SU-DHL-6 (cell line): ENCODE data around the gene SEMG1.

Source experiments
- H2AFZ ChIP-seq: fragments of 200-600 bp; sonication (generic); 2 replicates; pipeline ENCODE4 v1.6.1; 2014; ENCODE audit warnings: low read depth, mild to moderate bottlenecking, moderate library complexity, mixed read lengths, antibody characterized with exemption, low read length; ENCODE audit not compliant: severe bottlenecking
- H3F3A ChIP-seq: fragments of 200-600 bp; shearing (Covaris generic); 2 replicates; pipeline ENCODE4 v1.6.0; 2016; ENCODE audit warnings: antibody characterized with exemption, mild to moderate bottlenecking; ENCODE audit not compliant: insufficient read depth
- H3K27ac ChIP-seq: fragments of 200-600 bp; sonication (generic); 2 replicates; pipeline ENCODE4 v1.5.1; 2016; ENCODE audit warnings: low read depth, mild to moderate bottlenecking, low read length, moderate library complexity, mixed read lengths
- H3K27me3 ChIP-seq: fragments of 200-600 bp; sonication (generic), shearing (Covaris generic); 2 replicates; pipeline ENCODE4 v1.6.0; 2014; ENCODE audit warnings: mild to moderate bottlenecking, low read length
- H3K36me3 ChIP-seq: fragments of 200-600 bp; sonication (generic); 2 replicates; pipeline ENCODE4 v1.6.1; 2014; ENCODE audit warnings: mild to moderate bottlenecking, low read length, mixed read lengths
- H3K4me2 ChIP-seq: fragments of 300-600, 200-600 bp; shearing (Covaris generic), sonication (generic); 2 replicates; pipeline ENCODE4 v1.6.0; 2014; ENCODE audit warnings: low read length, low read depth, mild to moderate bottlenecking; ENCODE audit not compliant: poor library complexity, severe bottlenecking
- H3K4me3 ChIP-seq: fragments of 200-600 bp; sonication (generic); 2 replicates; pipeline ENCODE4 v1.5.1; 2014; ENCODE audit warnings: antibody characterized with exemption, low read length, mild to moderate bottlenecking, mixed read lengths; ENCODE audit not compliant: insufficient read depth, poor library complexity, severe bottlenecking
- H3K79me2 ChIP-seq: fragments of 200-600 bp; sonication (generic); 2 replicates; pipeline ENCODE4 v1.6.1; 2014; ENCODE audit warnings: mild to moderate bottlenecking, low read length, moderate library complexity; ENCODE audit not compliant: insufficient read depth
- H3K9ac ChIP-seq: fragments of 200-600 bp; sonication (generic); 2 replicates; pipeline ENCODE4 v1.7.0; 2014; ENCODE audit warnings: mild to moderate bottlenecking, low read length
- H3K9me2 ChIP-seq: fragments of 200-600 bp; sonication (generic); replicated peaks from 2 replicates; pipeline ENCODE4 v1.6.1; 2014; ENCODE audit warnings: low read length; ENCODE audit not compliant: insufficient read depth
- H3K9me3 ChIP-seq: fragments of 200-600 bp; sonication (generic); 2 replicates; pipeline ENCODE4 v1.6.1; 2014; ENCODE audit warnings: low read length, mixed read lengths; ENCODE audit not compliant: insufficient read depth
- H4K20me1 ChIP-seq: fragments of 200-600 bp; sonication (generic); 2 replicates; pipeline ENCODE4 v1.6.1; 2014; ENCODE audit warnings: low read depth, mild to moderate bottlenecking, antibody characterized with exemption, low read length, moderate library complexity, mixed read lengths
- CTCF ChIP-seq: fragments of 200-600 bp; sonication (generic); IDR thresholded peaks from one replicate; pipeline ENCODE4 v1.5.1; 2017; ENCODE audit warnings: antibody characterized with exemption, mild to moderate bottlenecking, low read length, moderate library complexity; ENCODE audit not compliant: insufficient read depth, poor library complexity, severe bottlenecking
- EZH2phosphoT487 ChIP-seq: fragments of 200-600 bp; sonication (generic), shearing (Covaris generic); conservative IDR thresholded peaks from 2 replicates; pipeline ENCODE4 v1.6.1; 2018; ENCODE audit warnings: mild to moderate bottlenecking, antibody characterized with exemption, low read length, moderate library complexity, mixed read lengths

The SEMG1 gene

GRCh38 chr20:45206725-45207124 is at the start of gene SEMG1:
TSS of gene SEMG1 (plus strand) at chr20:45207033. CDS start at chr20:45207054, 21 bp downstream.
- no peaks in the 10 kb centered on the region for H3K36me3 ChIP-seq

GRCh38 chr20:45157962-45158361 is 48.9 kb upstream of the SEMG1 start:
- no peak overlapping the region for H3K4me3 ChIP-seq
- H3K9me3 ChIP-seq: no peaks in the 10 kb centered on the region; the same call in 1 of the 2 replicates
- H3K9me2 ChIP-seq: no peaks in the 10 kb centered on the region
- no peak overlapping the region for H3K27ac ChIP-seq
- H3K4me2 ChIP-seq: no peak overlapping the region
- TF ChIP-seq EZH2phosphoT487: no peak
- TF ChIP-seq CTCF: no peak
- no peaks in the 10 kb centered on the region for H3K36me3 ChIP-seq
- H2AFZ ChIP-seq: no peak overlapping the region
- no peaks in the 10 kb centered on the region for H3K27me3 ChIP-seq
- no peak overlapping the region for H3K9ac ChIP-seq
- H4K20me1 ChIP-seq: no peaks in the 10 kb centered on the region
- H3F3A ChIP-seq: no peaks in the 10 kb centered on the region
- H3K79me2 ChIP-seq: no peaks in the 10 kb centered on the region

More at GRCh38 chr20:45206725-45207124, at the start of gene SEMG1:
- TF ChIP-seq EZH2phosphoT487: no peak
- TF ChIP-seq CTCF: no peak
- Histone ChIP-seq H3K9ac (no peak within 1 kb of the TSS), H3K9me3 (0 out of 2 replicates have a peak, but pooled peaks cover 4% of the 10 kb centered on the region), H3F3A (no peaks in the 10 kb centered on the region), H2AFZ (no peak within 1 kb of the TSS), H3K9me2 (no peaks in the 10 kb centered on the region; the same call in 1 of the 2 replicates), H3K4me3 (no peak within 1 kb of the TSS), H3K27me3 (no peaks in the 10 kb centered on the region), H3K4me2 (no peak within 1 kb of the TSS), H3K27ac (no peak within 1 kb of the TSS), H3K79me2 (no peaks in the 10 kb centered on the region), H4K20me1 (no peaks in the 10 kb centered on the region)

- H3K36me3 ChIP-seq: no peaks in the 10 kb centered on the region
- H3K4me2 ChIP-seq: no peak overlapping the region
- TF ChIP-seq CTCF: no peak
- TF ChIP-seq EZH2phosphoT487: no peak
- H2AFZ ChIP-seq: no peak overlapping the region
- H4K20me1 ChIP-seq: no peaks in the 10 kb centered on the region
- no peaks in the 10 kb centered on the region for H3K9me2 ChIP-seq
- no peaks in the 10 kb centered on the region for H3K27me3 ChIP-seq
- H3K9me3 ChIP-seq: no peaks in the 10 kb centered on the region; the same call in 1 of the 2 replicates
- no peak overlapping the region for H3K9ac ChIP-seq
- H3K27ac ChIP-seq: no peak overlapping the region
- H3F3A ChIP-seq: no peaks in the 10 kb centered on the region
- no peaks in the 10 kb centered on the region for H3K79me2 ChIP-seq
- H3K4me3 ChIP-seq: no peak overlapping the region
Observed at GRCh38 chr20:45163083-45163803, 43.6 kb upstream of the SEMG1 start.
